HS-27A (cell line): ENCODE measurements around the gene TEP1.
"Not testable (repeated sequence)": the region's sequence is repeated elsewhere in the genome, so short reads cannot be mapped to it uniquely, and the experiment has no call there.

Experiments used
- DNase-seq: peaks from one replicate; pipeline ENCODE4 v3.0.0-alpha.2; 2012; ENCODE audit warnings: low read depth, missing footprints

TEP1 gene

GRCh38 chr14:20412876-20413743 lies at the start of gene TEP1:
Gene TEP1 (minus strand): TSS chr14:20413501. CDS start chr14:20408439, 5,062 bp downstream.
- peak; percentile 69 for DNase-seq

GRCh38 chr14:20461225-20462141 lies 48.2 kb upstream of the TEP1 start, which contains the start of gene PIP4P1:
Gene PIP4P1 (minus strand): TSS chr14:20461434. CDS start chr14:20461325, 109 bp downstream.
- DNase-seq = peak; percentile 99

GRCh38 chr14:20460458-20461224 lies 47.3 kb upstream of the TEP1 start:
- no peak for DNase-seq

GRCh38 chr14:20458031-20458789 lies 44.9 kb upstream of the TEP1 start:
- no peak for DNase-seq

GRCh38 chr14:20456971-20457370 lies 43.7 kb upstream of the TEP1 start:
- DNase-seq = no peak

GRCh38 chr14:20455355-20456300 lies 42.3 kb upstream of the TEP1 start:
- DNase-seq = no peak

GRCh38 chr14:20454516-20455354 lies 41.4 kb upstream of the TEP1 start, which contains the start of the genes APEX1 and OSGEP:
Gene APEX1 (plus strand): TSS chr14:20455226. CDS start chr14:20455646, 420 bp downstream.
Gene OSGEP (minus strand): TSS chr14:20454812. CDS start chr14:20454683, 129 bp downstream.
- peak; percentile 99 for DNase-seq

GRCh38 chr14:20452831-20453230 lies 39.5 kb upstream of the TEP1 start:
- DNase-seq = not testable (repeated sequence)

GRCh38 chr14:20446889-20447288 lies 33.6 kb upstream of the TEP1 start:
- DNase-seq = no peak

GRCh38 chr14:20443650-20444049 lies 30.3 kb upstream of the TEP1 start:
- DNase-seq = not testable (repeated sequence)

GRCh38 chr14:20441461-20441860 lies 28.2 kb upstream of the TEP1 start:
- no peak for DNase-seq

- DNase-seq = no peak
These were observed 27.6 kb upstream of the TEP1 start for GRCh38 chr14:20440882-20441281.

- no peak for DNase-seq
These were observed 27.2 kb upstream of the TEP1 start for GRCh38 chr14:20440465-20440864.

GRCh38 chr14:20438664-20439063 lies 25.4 kb upstream of the TEP1 start:
- no peak for DNase-seq

- peak; percentile 66 for DNase-seq
These were observed 23.1 kb upstream of the TEP1 start for GRCh38 chr14:20436363-20436755.

- DNase-seq = no peak
These were observed 22.5 kb upstream of the TEP1 start, which contains the start of gene KLHL33 for GRCh38 chr14:20435582-20436362. Gene KLHL33 (minus strand): TSS chr14:20436166. CDS start chr14:20435811, 355 bp downstream.

GRCh38 chr14:20434701-20435581 lies 21.6 kb upstream of the TEP1 start:
- no peak for DNase-seq
